HG03045 (cell line): ENCODE data around the gene WWP2.
"Not testable (repeated sequence)": the region's sequence is repeated elsewhere in the genome, so short reads cannot be mapped to it uniquely, and the experiment has no call there.

Experiments
- ATAC-seq: cut with Tn5 transposase; IDR thresholded peaks from one replicate; pipeline ENCODE4 v1.9.1; 2021; ENCODE audit warnings: mild to moderate bottlenecking, moderate library complexity; ENCODE audit not compliant: unreplicated experiment

WWP2 gene

DNA sequence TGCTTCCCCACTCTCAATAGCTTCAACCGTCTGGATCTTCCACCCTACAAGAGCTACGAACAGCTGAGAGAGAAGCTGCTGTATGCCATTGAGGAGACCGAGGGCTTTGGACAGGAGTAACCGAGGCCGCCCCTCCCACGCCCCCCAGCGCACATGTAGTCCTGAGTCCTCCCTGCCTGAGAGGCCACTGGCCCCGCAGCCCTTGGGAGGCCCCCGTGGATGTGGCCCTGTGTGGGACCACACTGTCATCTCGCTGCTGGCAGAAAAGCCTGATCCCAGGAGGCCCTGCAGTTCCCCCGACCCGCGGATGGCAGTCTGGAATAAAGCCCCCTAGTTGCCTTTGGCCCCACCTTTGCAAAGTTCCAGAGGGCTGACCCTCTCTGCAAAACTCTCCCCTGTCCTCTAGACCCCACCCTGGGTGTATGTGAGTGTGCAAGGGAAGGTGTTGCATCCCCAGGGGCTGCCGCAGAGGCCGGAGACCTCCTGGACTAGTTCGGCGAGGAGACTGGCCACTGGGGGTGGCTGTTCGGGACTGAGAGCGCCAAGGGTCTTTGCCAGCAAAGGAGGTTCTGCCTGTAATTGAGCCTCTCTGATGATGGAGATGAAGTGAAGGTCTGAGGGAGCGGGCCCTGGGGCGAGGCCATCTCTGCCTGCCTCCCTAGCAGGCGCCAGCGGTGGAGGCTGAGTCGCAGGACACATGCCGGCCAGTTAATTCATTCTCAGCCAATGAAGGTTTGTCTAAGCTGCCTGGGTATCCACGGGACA is 177.9 kb downstream of the WWP2 start:
- no peak for ATAC-seq

DNA sequence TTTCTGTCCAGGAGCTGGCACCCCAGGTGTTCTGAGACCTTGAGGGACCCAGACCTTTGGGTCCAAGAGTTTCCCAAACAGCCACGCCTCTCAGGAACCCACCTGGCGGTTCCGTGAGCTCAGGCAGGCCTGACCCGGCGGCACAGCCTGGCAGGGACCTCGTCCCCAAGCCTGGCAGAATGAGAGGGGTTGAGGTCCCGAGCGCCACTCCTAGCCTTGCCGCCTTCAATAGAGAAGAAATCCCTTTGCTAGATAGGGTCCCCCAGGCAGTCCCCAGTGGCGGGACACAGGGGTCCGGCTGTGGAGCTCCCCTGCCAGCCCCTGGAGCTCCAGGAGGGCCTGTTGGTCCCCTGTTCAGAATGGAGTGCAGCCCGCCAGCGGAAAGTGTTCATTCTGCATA is 178.5 kb downstream of the WWP2 start:
- no peak for ATAC-seq

DNA sequence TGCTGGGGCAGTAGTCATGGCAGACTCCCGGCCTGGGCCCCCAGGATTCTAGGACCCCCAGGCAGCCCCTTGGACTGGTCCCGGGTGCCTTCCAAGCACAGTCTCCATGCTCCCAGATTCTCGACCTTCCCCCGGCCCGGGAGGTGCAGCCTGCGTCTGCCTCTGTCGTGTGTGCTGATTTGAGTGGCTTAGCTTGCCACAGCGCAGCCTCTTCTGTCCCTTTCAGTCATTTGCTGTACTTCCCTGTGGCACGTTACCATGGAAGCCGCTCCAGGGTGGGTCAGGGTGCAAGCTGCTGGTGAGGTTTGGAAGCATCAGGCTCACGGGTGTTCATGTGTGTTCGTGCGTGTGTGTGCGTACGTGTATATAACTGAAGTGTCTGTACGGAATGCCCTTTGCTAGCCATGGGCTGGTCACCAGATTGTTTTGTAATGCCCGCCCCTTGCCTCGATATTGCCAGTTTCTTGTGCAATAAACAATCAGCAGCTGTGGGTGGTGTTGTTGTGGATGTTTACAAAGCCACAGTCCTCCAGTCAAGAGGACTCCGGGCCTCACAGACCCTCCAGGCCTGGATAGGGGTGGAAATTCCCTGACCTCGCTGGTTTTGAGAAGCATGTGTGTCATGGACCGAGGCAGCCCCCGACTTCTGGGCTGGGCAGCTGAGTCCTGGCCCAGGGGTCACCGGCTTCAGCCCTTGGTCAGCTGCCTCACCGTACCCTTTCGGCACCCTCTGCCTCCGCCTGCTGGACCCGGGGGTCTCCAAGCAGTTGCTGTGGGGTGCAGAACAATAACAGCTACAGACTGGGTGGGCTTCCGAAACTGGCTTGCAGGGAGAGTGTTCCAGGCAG is 179.3 kb downstream of the WWP2 start:
- ATAC-seq, result no peak

DNA sequence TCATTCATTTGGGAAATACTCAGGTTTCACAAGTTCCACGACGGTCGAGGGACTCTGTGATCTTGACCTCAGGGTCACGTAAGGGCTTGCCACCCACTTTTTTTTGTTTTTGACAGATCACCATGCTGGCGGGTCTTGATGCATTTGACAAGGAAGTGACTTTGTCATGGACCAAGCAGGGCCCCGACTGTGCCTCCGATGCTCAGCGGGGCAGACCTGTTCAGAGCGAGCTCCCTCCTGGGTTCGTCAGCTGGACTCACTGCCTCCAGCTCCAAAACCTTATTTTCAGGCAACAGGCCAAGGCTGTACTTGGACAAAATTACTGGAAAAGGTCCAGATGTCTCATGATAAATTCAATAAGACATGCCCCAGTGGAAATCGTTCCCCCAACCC is 180.0 kb downstream of the WWP2 start:
- ATAC-seq, result no peak

DNA sequence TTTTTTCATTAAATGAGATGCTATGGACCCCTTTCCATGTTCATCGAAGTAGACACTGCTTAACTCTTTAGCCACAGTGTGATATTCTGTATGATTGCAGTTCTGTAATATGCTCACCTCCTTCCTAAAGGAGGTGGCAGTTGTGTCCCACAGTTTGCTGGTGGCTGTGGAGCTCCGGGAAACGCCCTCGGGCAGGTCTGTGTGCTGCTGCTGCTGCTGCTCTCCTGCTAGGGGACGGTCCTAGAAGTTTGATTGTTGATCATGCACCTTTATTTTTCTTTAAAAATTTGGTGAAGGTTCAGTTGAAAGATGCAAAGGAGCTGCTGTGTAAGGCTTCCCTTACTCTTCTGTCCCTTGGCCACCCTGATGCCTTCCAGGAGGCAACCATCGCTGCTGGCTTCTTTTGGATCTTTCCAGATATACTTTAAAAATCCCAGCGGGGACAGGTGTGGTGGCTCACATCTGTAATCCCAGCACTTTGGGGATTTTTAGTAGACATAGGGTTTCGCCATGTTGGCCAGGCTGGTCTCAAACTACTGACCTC is 180.6 kb downstream of the WWP2 start:
- no peak for ATAC-seq

DNA sequence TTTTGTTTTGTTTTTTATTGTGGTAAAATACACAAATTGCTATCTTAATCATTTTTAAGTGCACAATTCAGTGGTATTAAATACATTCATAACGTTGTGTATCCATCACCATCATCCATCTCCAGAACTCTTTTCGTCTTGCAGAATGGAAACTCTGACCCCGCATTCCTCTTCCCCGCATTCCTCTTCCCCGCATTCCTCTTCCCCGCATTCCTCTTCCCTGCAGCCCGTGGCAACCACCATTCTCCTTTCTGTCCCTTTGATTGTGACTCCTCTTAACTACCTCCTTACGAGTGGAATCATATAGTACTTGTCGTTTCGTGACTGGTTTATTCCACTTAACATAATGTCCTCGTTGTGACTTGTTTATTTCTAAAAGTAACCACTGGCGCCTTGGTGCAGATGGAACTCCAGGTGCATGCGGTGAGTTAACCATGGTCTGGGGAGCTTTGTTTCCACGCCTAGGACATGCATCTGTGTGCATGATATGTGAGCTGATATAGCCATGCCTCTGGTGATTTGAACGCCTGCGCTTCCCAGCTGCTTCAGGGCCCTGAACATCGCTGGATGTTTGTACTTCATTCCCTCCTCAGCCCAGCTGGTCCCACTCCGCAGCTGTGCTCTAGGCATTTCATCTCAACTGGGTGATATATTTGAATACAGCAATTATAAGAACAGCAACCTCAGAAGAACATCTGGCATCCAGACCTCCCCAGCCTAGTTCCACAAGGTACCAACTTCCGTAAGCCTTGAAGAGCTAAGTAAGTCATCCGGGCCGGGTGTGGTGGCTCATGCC is 181.3 kb downstream of the WWP2 start:
- ATAC-seq, result not testable (repeated sequence)

DNA sequence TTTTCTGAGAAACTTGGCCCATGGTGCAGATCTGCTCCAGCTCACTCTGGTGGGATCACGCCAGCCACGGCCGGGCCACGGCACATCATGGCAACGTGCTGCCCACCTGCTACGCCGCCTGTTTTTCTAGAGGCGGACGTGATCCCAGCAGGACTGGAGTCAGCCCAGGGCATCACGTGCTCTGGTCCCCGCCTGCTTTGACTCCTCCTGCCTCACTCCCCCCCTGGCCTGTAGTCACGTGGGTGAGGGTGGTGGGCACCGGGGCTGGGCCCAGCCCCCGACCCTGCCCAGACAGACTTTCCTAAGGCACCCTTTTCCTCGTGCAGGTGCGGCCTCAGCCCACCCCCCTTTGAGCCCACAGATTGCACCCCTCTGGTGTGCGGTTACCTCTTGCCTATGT is 188.3 kb downstream of the WWP2 start:
- not testable (repeated sequence) for ATAC-seq

DNA sequence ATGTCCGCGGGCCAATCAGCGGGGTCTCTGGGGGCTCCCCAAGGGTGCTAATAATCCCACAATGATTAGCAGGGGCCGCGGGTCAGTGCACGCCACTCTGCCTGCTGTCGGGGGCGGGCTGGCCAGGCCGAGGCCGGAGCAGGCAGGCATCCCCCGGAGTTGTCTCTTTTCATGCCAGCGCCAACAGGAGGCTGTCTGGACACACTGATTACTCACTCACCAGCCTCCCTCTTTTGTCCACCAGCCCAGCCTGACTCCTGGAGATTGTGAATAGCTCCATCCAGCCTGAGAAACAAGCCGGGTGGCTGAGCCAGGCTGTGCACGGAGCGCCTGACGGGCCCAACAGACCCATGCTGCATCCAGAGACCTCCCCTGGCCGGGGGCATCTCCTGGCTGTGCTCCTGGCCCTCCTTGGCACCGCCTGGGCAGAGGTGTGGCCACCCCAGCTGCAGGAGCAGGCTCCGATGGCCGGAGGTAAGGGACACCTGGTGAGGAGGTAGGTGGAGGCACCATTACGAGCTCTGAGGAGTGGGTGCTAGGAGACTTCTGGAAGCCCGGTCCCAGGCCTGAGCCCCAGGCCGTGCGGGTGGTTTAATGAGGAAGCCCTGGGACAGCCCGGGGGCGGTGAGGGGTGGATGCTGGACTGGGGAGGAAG is 189.0 kb downstream of the WWP2 start, which contains the start of gene CLEC18A:
CLEC18A (plus strand) TSS at position 318 of the 655 bp plus-strand sequence; CDS start at position 351, 33 bp downstream.
- ATAC-seq, result not testable (repeated sequence)

DNA sequence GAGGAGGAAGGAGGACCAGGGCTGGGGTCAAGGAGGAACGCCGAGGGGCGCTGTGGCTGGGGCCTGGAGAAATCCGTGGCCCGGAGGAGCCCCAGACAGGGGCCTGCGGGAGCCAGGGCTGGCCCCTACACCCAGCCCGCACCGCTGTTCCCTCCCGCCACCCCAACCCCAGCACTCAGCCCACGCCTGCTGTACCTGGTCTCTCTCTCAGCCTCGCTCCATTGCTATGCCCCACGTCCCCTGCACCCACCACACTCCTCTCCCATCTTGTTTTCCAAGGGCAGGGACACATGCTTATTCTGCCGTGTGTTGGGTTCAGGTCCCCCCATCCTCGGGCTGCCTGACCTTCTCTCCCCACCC is 189.5 kb downstream of the WWP2 start:
- not testable (repeated sequence) for ATAC-seq

DNA sequence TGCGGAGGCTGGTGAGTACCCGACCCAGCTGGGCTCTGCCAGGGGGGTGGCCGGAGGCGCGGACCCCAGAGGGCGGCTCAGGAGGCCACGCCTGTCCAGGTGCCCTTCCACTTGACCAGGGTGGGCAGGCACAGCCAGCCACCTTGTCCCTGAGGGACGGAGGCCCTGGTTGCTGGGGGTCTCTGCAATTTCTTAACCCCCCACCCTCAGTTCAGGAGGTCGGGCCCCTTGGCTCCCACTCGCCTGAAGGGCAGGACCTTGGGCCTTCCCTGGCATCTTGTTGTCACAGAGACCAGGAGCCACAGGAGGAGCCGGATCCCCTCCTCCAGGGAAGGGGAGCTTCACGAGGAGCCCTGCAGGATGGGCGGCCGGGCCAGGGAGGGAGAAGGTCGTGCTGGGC is 190.0 kb downstream of the WWP2 start:
- not testable (repeated sequence) for ATAC-seq

DNA sequence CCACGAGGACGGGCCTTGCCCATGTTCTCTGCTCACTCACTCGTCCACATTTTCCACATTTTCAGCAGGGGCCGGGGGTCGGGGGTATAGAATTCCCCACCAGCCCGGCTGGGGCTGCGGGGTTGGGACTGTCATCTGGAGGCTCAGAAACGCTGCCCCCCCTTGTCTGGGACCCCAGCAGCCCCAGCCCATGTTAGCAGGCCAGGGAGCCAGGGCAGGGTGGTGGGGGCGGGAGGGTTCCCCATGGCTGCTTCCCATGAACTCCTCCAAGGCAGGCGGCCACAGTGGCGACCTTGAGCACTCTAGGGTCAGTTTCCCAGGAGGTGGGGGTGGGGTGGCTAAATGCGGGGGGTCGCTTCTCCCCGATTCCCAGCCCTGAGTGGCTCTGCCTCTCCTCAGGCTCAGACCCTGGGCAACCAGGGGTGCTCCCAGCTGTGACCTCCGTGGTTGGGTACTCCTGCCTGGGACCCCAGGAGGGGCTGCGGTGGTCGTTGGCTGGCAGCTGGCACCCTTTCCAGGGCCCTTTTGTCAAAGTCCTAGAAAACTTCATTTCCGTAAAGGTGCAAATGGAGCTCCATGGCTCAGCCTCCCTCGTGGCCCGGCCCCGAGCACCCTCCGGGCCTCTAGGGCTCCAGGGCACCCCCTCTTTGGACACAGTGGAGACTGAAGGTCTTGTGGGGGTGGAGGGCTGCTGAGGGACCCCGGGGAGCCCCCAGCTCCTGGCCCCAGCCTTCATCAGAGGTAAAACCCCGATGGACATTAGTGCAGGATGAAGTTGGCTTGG is 190.6 kb downstream of the WWP2 start:
- not testable (repeated sequence) for ATAC-seq

DNA sequence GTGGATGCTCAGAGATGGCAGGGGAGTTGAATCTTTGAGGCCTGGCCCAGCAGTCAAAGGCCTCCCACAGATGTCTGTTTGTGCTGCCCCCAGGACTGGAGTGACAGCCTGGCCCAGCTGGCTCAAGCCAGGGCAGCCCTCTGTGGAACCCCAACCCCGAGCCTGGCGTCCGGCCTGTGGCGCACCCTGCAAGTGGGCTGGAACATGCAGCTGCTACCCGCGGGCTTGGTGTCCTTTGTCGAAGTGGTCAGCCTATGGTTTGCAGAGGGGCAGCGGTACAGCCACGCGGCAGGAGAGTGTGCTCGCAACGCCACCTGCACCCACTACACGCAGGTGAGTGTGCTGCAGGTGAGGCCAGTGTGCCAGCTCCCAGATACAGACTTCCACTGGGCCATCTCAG is 192.1 kb downstream of the WWP2 start:
- ATAC-seq, result not testable (repeated sequence)

DNA sequence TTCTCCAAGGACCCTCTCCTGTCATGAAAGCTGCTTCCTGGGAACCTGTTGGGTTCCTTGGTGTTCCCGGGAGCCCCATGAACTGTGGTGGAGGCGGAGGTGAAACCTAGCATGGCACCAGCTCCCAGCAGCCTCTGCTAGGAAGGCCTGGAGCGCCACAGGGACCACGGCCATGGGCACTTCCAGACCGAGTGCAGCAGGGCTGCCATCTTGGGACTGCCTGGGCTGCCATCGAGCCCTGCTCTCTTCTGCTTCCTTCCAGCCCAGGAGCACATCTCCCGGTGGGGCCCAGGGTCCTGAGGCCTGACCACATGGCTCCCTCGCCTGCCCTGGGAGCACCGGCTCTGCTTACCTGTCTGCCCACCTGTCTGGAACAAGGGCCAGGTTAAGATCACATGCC is 201.2 kb downstream of the WWP2 start:
- ATAC-seq, result not testable (repeated sequence)

DNA sequence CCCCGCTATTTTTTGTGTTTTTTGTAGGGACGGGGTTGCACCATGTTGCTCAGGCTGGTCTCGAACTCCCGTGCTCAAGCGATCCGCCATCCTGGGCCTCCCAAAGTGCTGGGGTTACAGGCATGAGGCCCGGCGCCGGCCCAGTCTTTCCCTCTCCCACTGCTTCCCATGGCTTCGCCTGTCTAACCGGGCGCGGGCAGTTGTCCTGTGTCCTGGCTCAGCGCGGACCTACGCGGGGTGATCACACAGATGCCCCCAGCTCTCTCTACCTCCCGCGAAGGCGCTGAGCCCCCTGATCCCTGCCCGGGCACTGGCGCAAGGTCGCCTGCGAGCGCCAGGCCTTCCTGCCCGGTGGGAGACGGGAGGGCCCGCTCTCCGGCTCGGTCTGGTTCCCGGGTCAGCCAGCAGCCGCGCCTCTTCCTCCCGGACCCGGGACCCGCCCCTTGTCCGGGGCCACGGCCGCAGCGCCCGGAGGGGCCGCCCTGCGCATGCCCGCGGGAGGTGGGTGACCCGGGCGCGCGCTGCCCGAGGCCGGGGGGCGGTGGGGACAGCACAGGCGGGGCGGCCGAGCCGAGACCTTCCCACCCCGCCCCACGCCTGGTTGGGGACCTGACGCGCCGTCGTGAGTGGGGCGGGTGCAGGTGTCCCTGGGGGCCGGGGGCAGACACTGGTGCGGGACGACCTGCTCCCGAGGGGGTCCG is 203.0 kb downstream of the WWP2 start:
- ATAC-seq, result not testable (repeated sequence)

DNA sequence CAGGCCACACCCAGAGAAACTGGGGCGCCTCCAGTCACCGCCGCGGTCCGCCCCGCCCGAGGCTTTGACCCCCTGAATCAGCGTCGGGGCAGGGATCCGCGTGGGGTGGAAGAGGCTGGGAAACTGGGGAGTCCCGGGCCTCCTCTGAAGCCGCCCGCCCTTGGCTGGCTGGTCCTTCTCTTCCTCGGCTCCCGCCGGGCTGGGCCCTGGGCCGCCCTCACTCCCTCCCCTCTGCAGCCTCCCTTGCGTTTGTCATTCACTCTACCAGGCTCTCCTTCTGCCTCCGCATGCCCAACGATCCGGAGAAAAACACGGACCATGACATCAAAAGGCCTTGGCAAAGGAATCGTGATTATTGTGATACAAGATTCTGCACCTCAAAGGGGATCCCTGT is 203.5 kb downstream of the WWP2 start:
- not testable (repeated sequence) for ATAC-seq

DNA sequence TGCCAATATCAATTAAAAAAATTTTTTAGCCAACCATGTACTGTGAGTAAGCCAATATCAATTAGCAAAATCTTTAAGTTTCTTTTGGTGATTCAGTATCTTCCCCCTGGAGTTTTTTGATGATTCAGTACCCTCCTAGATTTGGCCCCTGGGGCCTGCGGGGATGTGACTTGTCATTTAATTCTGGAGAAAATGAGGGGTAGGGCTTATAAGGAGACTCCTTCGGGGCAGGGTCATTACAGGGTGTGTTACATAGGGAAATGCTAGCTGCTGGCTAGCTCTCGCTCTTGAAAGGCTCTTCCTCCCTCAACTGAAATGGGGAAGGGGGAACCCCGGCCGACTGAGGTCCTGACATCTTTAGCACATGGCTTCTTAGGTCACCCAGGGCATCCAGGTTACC is 205.6 kb downstream of the WWP2 start:
- not testable (repeated sequence) for ATAC-seq

DNA sequence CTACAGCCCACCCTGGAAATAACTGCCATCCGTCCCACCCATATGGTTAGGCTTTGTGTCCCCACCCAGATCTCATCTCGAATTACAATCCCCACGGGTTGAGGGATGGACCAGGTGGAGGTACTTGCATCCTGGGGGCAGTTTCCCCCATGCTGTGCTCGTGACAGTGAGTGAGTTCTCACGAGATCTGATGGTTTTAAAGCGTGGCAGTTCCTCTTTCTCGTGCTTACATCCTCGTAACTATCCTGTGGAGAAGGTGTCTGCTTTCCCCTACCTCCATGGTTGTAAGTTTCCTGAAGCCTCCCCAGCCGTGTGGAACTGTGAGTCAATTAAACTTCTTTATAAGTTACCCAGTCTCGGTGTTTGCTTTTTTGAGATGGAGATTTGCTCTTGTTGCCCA is 206.0 kb downstream of the WWP2 start:
- ATAC-seq, result not testable (repeated sequence)

DNA sequence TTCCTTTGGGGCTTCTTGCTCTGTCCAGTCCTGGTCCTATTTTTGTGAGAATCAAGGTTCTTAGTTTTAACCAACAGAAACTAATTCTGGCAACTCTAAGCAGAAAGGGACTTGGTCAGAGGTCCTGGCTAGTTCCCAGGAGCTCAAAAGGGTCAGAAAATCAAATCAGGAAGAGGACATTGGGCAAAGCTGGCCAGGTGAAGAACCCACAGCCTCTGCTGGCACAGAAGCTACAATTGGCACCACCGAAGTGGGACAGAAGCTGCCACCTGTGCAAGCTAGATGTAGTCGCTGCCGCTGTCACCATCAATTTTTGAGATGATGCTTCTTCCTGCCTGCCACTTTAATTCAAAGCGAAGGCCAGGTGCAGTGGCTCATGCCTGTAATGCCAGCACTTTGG is 207.5 kb downstream of the WWP2 start:
- not testable (repeated sequence) for ATAC-seq

DNA sequence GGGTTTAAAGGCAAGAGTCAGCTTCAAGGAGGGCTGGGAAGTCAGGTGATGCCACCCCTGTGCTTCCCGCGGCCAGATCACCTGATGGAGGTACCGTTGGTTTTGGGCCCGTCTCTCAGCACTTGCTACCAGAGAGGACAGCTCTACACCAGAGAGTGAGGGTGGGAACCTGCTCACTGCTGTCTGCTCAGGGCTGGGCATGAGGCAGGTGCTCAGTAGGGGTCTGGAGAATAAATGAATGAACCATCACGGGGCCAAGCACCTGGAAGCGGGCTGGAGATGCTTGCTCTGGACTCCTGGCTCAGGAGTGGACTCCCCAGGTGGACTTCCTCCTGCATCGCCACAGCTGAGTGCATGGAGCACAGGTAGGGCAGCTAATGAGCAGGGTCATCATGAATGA is 210.0 kb downstream of the WWP2 start:
- not testable (repeated sequence) for ATAC-seq
